Memory B cell (primary cell): ENCODE results near the gene YKT6.
A peak's percentile ranks its signal among the peaks of the same experiment; 100 is the strongest.

ENCODE experiments used
- ATAC-seq: fragments of 150-1000 bp; cut with Tn5 transposase; 2 replicates; pipeline ENCODE4 v1.10.0; 2021; ENCODE audit warnings: low read depth, mild to moderate bottlenecking, moderate library complexity
- DNase-seq, 2 donors: peaks; one replicate each; pipeline ENCODE4 v3.0.0; 2022; ENCODE audit warnings: low spot score in 2 of 2
- H3K27ac Mint-ChIP-seq: one replicate; pipeline ENCODE4 v1.8.0; 2022; ENCODE audit warnings: mild to moderate bottlenecking, moderate library complexity, mixed read lengths
- H3K27me3 Mint-ChIP-seq: one replicate; pipeline ENCODE4 v1.8.0; 2022; ENCODE audit warnings: mixed read lengths
- H3K36me3 Mint-ChIP-seq: one replicate; pipeline ENCODE4 v1.8.0; 2022; ENCODE audit warnings: mild to moderate bottlenecking, mixed read lengths
- H3K4me1 Mint-ChIP-seq: one replicate; pipeline ENCODE4 v1.8.0; 2022; ENCODE audit warnings: mixed read lengths
- H3K4me3 Mint-ChIP-seq: one replicate; pipeline ENCODE4 v1.8.0; 2022; ENCODE audit warnings: mild to moderate bottlenecking, moderate library complexity, mixed read lengths
- H3K9me3 Mint-ChIP-seq: one replicate; pipeline ENCODE4 v1.8.0; 2022; ENCODE audit warnings: mixed read lengths

YKT6 gene

GRCh38 chr7:44182827-44183226 is 18.0 kb upstream of the YKT6 start:
- Mint-ChIP-seq H3K4me3 (no peak overlapping the region), H3K27me3 (peaks cover 17% of the 10 kb centered on the region), H3K9me3 (no peaks in the 10 kb centered on the region), H3K36me3 (peaks cover 2% of the 10 kb centered on the region), H3K27ac (no peak overlapping the region), H3K4me1 (peaks cover 5% of the 10 kb centered on the region)
- no peak for DNase-seq
- no peak for ATAC-seq

- no peak overlapping the region for H3K4me3 Mint-ChIP-seq
- peaks cover 2% of the 10 kb centered on the region for H3K36me3 Mint-ChIP-seq
- peaks cover 5% of the 10 kb centered on the region for H3K4me1 Mint-ChIP-seq
- DNase-seq (no peak), ATAC-seq (no peak)
- H3K9me3 Mint-ChIP-seq, result no peaks in the 10 kb centered on the region
- no peak overlapping the region for H3K27ac Mint-ChIP-seq
- peaks cover 12% of the 10 kb centered on the region for H3K27me3 Mint-ChIP-seq
Observed at GRCh38 chr7:44183386-44183785, 17.4 kb upstream of the YKT6 start.

- DNase-seq (no peak), ATAC-seq (no peak)
- Mint-ChIP-seq H3K36me3 (peaks cover 2% of the 10 kb centered on the region), H3K27me3 (peaks cover 10% of the 10 kb centered on the region), H3K4me3 (no peak overlapping the region), H3K9me3 (no peaks in the 10 kb centered on the region), H3K4me1 (peaks cover 5% of the 10 kb centered on the region), H3K27ac (no peak overlapping the region)
Observed at GRCh38 chr7:44184206-44184872, 16.4 kb upstream of the YKT6 start.

GRCh38 chr7:44184873-44185446 is 15.8 kb upstream of the YKT6 start:
- Mint-ChIP-seq H3K9me3 (no peaks in the 10 kb centered on the region), H3K36me3 (peaks cover 2% of the 10 kb centered on the region), H3K27ac (no peak overlapping the region), H3K4me1 (peaks cover 5% of the 10 kb centered on the region), H3K27me3 (peaks cover 10% of the 10 kb centered on the region), H3K4me3 (no peak overlapping the region)
- DNase-seq (no peak), ATAC-seq (no peak)

DNA sequence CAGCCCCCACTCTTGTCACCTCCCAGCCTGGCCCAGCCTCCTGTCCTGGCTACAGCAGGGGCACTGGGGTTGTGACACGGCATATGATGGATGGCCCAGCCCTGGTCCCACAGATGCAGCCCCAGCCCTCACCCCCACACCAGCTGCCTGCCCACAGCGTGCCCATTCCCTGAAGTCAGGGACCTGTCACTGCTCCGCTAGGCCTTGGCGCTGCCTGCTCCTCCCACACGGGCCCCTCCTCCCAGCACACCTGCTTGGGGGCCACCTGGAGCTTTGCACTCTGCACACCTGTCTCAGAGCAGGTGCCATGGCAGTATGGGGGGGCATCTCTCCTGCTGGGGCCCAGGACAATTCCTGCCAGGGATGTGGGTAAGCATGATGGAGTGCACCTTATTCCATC is 15.0 kb upstream of the YKT6 start:
- H3K36me3 Mint-ChIP-seq, result peaks cover 2% of the 10 kb centered on the region
- ATAC-seq, result no peak

DNA sequence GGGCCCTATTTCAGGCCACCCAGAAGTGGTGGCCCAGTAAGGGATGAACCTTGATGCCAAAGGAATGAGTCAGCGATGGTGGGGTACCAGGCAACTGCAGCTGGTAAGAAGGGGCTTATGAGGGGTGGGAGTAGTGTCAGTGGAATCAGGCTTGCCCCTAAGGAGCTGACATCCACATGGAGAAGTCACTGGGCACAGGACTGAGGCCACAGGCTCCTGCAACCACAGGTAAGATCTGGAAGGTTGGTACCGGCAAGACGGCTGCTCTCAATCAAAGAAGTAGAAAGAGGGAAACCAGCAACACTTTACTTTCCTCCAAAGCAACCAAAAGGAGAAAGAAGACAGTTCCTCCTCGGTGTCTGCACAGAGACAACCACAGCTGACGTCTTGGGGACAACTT is 14.0 kb upstream of the YKT6 start:
- no peak for ATAC-seq
- H3K4me1 Mint-ChIP-seq, result peaks cover 5% of the 10 kb centered on the region
- no peak overlapping the region for H3K27ac Mint-ChIP-seq
- peaks cover 5% of the 10 kb centered on the region for H3K27me3 Mint-ChIP-seq
- no peak for DNase-seq
- H3K4me3 Mint-ChIP-seq, result no peak overlapping the region
- peaks cover 2% of the 10 kb centered on the region for H3K36me3 Mint-ChIP-seq
- H3K9me3 Mint-ChIP-seq, result no peaks in the 10 kb centered on the region

More for the DNA sequence above, 15.0 kb upstream of the YKT6 start:
- Mint-ChIP-seq H3K4me3 (no peak overlapping the region), H3K27me3 (peaks cover 8% of the 10 kb centered on the region), H3K27ac (no peak overlapping the region), H3K4me1 (peaks cover 5% of the 10 kb centered on the region), H3K9me3 (no peaks in the 10 kb centered on the region)
- DNase-seq, result no peak

GRCh38 chr7:44187636-44188416 is 13.0 kb upstream of the YKT6 start:
- ATAC-seq (no peak), DNase-seq (no peak)
- peaks cover 3% of the 10 kb centered on the region for H3K27me3 Mint-ChIP-seq
- H3K4me1 Mint-ChIP-seq, result peaks cover 5% of the 10 kb centered on the region
- H3K36me3 Mint-ChIP-seq, result peaks cover 2% of the 10 kb centered on the region
- H3K9me3 Mint-ChIP-seq, result no peaks in the 10 kb centered on the region
- no peak overlapping the region for H3K27ac Mint-ChIP-seq
- no peak overlapping the region for H3K4me3 Mint-ChIP-seq

DNA sequence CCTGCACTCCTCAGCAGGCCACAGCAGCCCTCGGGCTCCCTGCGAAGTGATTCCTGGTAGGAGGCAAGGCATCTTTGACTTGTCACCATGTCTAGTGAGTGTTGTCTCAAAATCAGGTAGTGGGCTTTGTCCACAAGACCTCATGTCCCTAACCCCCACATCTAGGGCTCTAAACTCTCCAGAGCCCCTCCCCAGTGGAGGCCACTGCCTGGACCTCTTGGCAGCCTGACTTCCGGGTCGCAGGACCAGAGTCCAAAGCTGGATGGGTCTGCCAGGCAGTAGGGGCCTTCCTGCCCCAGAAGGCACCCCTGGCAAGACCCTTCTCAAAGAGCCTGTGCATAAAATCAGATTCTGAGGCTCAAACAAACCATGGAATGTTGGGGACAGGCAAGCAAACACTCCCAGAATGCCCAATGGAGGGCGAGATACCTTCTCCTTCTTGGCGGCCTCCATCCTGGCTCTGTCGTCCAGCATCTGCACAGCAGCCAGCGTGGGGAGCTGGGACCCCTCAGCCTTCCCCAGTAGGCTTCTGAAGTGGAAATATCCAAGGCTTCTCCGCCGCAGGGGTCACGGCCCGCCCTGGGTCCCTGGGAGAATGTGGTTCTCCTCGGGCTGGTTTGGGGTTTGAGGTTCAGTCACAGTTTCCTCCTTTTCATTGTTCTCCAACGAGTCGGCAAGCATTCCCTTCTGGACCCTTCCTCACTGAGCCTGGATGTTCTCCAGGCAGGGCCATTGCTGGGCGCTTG is 12.1 kb upstream of the YKT6 start:
- DNase-seq, result no peak
- no peaks in the 10 kb centered on the region for H3K9me3 Mint-ChIP-seq
- peaks cover 5% of the 10 kb centered on the region for H3K4me1 Mint-ChIP-seq
- ATAC-seq, result no peak
- no peak overlapping the region for H3K27ac Mint-ChIP-seq
- peaks cover 2% of the 10 kb centered on the region for H3K36me3 Mint-ChIP-seq
- no peak overlapping the region for H3K4me3 Mint-ChIP-seq
- peaks cover 6% of the 10 kb centered on the region for H3K27me3 Mint-ChIP-seq

GRCh38 chr7:44189286-44189992 is 11.3 kb upstream of the YKT6 start, which contains the start of gene GCK:
GCK (minus strand) TSS chr7:44189439; CDS start chr7:44188953, 486 bp downstream.
- Mint-ChIP-seq H3K4me3 (no peak within 1 kb of the TSS), H3K9me3 (no peaks in the 10 kb centered on the region), H3K4me1 (peaks cover 5% of the 10 kb centered on the region), H3K36me3 (peaks cover 2% of the 10 kb centered on the region), H3K27me3 (peaks cover 8% of the 10 kb centered on the region), H3K27ac (no peak within 1 kb of the TSS)
- no peak for ATAC-seq
- DNase-seq, result no peak

- Mint-ChIP-seq H3K4me3 (no peak overlapping the region), H3K27me3 (peaks cover 6% of the 10 kb centered on the region), H3K27ac (no peak overlapping the region), H3K9me3 (no peaks in the 10 kb centered on the region), H3K36me3 (peaks cover 2% of the 10 kb centered on the region), H3K4me1 (no peaks in the 10 kb centered on the region)
- ATAC-seq, result no peak
- no peak for DNase-seq
Observed at GRCh38 chr7:44189993-44190872, 10.5 kb upstream of the YKT6 start.

DNA sequence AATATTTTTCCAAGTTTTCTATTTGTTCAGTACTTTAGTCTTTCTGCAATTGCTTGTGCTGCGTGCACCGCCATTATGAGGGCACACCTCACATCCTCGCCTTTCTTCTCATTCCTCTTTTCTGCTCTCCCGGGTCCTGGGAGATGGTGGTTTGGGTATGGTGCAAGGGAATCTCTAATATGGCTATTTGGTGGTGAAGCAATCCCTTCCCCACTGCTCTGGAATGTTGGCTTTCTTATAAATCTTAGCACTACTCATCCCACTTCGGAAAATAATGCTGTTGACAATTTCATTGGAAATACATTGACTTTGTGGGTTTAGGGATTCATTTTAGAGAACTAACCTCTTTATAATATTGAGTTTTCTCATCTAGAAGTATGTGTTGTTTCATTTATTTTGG is 9.6 kb upstream of the YKT6 start:
- Mint-ChIP-seq H3K4me1 (no peaks in the 10 kb centered on the region), H3K36me3 (peaks cover 2% of the 10 kb centered on the region), H3K9me3 (no peaks in the 10 kb centered on the region), H3K27me3 (peaks cover 7% of the 10 kb centered on the region), H3K27ac (no peak overlapping the region), H3K4me3 (no peak overlapping the region)
- no peak for ATAC-seq
- no peak for DNase-seq

DNA sequence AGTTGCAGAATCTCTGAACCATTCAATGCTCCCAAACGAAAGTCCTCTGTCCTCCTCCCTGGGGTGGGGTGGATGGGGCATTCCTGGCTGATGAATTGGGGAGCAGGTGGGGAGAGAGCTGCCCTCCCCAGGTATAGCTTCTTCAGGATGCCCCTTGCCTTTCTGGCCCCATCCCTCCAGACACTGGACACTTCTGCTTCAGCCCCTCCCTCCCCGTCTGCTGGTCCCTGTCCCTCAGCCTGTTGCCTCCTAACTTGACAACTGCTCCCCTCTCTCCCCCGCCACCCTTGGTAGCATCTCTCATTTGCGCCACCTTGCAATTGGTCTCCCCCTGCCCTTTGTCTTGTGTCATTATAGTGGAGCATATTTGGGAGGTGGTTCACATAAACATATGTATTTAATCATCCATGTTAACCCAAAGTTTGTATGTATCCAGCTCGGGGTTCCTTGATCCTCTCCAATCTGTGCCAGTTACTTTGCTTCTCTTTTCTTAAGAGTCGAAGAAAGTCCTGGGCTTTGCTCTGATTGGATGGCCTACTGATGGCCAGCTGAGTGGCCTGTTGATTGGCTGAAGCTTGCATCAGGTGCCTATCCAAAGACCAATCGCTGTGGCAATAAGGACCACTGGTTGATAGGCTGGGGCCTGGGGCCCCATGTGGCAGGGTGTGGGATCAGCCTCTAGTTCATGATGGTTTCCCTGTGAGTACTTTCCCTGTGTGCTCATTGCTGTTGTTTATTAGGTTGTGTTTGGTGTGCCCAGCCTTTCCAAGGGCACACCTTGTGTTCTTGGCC is 7.6 kb upstream of the YKT6 start:
- Mint-ChIP-seq H3K4me1 (peaks cover 4% of the 10 kb centered on the region), H3K4me3 (no peak overlapping the region), H3K36me3 (peaks cover 2% of the 10 kb centered on the region), H3K27me3 (peaks cover 7% of the 10 kb centered on the region), H3K9me3 (no peaks in the 10 kb centered on the region), H3K27ac (no peak overlapping the region)
- no peak for DNase-seq
- ATAC-seq, result peak; percentile 24
